ENCODE data around the gene FTMT.
"Not testable (repeated sequence)": the region's sequence is repeated elsewhere in the genome, so short reads cannot be mapped to it uniquely, and the experiment has no call there.

Gene FTMT

GRCh38 chr5:121851643-121852574, at the start of gene FTMT:
Gene FTMT, plus strand, starts transcription at chr5:121851882. Its CDS starts 82 bp downstream, at chr5:121851964.
- DNase-seq: no peak

DNA sequence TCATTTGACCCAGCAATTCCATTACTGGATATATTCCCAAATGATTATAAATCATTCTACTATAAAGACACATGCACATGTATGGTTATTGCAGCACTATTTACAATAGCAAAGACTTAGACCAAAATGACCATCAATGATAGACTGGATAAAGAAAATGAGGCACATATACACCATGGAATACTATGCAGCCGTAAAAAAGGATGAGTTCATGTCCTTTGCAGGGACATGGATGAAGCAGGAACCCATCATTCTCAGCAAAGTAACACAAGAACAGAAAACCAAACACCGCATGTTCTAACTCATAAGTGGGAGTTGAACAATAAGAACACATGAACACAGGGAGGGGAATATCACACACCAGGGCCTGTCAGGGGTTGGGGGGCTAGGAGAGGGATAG, 46.4 kb upstream of the FTMT start:
- not testable (repeated sequence) for DNase-seq

GRCh38 chr5:121805911-121806310, 45.8 kb upstream of the FTMT start:
- no peak for DNase-seq

DNA sequence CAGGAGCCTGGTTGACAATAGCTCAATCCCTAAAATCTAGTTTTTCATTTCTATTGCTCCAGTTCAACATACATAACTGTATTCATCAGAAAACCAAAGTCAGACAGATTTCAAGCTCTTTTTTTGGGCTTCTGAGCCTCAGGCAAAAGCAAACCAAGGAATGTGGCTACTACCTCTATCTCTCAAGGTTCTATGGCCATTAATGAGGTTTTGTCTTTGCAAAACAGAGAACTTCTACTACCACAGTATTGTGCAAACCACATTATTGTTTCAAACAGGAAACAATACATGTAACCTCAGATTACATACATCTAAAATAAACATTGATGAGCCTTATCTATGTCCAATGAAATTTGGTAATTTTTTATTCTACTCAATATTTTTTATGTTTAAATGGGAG, 35.5 kb upstream of the FTMT start:
- DNase-seq: no peak

DNA sequence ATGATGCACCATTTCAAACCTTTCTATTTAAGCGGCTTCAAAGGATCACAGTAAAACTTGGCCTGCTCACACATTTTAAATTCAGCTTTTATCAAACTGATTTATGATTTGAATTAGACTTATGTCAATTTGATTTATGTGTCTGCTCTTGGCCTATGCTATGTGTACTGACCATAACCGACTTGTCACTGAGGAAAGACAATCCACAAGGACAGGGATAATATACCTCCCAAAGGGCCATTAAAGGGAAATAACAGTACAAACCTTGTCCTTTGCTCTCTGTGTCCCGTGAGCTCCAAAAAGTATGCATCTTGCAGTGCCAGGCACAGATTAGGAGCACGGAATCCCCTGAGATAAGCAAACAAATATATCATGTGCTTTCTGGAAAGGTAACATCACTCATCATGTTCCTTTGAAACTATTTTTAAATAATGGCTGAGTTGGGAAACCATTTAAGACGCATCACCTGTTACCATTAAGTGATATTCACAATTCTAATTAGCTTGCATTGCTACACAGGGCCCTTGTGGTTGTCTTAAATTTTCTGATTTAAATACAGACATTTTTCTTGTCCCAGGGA, 31.9 kb upstream of the FTMT start:
- no peak for DNase-seq

- DNase-seq: no peak
Measured at GRCh38 chr5:121833617-121834016, 18.1 kb upstream of the FTMT start.

- DNase-seq: no peak
Measured at GRCh38 chr5:121834021-121834420, 17.7 kb upstream of the FTMT start.

DNA sequence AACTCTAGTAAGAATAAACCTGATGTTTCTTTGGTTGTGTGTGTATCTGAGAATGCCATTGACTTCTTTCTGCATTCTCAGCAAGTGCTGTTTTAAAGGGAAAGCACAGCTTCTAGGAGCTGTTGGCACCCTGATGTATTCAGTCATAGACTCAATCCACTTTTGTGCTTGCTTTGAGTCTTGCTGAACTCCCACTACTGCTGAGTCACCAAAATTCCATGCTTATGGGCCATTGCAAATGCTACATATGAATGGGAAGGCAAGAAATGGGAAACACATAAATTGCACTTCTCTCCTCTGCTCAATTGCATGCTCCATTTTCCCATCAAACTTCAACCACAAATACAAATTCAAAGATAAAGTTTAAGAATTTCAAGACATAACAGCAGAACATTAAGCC, 9.8 kb upstream of the FTMT start:
- DNase-seq: no peak

GRCh38 chr5:121850272-121850671, 1.4 kb upstream of the FTMT start:
- DNase-seq: no peak

DNA sequence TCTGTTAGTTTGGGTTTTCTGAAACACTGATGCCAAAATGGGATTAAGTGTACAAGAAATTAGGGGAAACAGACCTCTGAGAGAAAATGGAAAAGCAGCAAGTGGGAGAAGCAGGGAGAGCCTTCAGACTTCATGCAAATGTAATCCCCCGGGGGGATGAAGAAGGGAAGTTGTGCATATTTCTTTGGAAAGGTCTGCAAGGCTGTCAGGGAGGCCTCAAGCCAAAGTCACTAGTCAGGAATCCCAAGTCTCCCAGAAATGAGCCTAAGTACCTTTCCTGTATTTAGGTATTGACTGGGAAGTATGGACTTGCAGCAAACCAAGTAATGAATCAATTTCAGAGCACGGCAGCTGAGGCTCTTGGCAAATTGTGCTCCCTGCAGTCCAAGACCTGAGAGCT, 2.2 kb downstream of the FTMT start:
- no peak for DNase-seq

DNA sequence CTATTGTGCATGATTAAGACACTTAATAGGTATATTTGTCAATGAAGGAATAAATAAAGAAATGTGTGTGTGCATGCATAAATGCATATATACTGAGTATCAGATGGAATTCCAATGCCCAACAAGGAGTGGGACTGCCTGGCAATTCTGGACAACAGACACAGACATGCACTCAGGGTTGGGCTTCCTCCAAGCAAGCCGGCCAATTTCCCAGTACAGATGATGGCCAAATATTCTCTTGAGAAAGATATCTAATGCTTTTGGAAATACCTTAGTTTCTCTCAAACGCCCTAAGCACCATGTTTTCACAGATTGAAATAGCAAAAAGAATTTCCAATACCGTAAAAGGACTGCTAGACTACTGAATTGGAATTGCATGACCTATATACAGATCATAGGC, 11.1 kb downstream of the FTMT start:
- no peak for DNase-seq

GRCh38 chr5:121863753-121864285, 12.1 kb downstream of the FTMT start:
- no peak for DNase-seq

DNA sequence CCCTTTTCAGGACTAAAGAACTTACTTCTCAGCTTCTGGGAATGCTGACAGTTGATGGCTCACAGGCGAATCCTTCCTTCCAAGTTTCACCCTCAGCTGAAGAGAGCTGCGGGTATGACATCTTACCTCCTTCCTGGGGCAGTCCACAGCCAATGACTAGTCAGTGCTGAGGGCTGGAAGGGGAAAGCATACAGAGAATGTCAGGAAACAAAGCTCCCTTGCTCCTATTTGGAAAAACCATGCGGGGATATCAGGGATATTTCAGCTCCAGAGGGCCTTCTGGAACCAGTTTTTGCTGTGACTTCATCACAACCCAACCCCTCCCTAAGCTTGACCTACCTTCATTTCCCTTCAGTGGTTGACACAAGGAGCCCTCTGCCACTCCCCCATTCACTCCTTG, 15.7 kb downstream of the FTMT start:
- no peak for DNase-seq

- no peak for DNase-seq
Measured at GRCh38 chr5:121870489-121870888, 18.8 kb downstream of the FTMT start.

DNA sequence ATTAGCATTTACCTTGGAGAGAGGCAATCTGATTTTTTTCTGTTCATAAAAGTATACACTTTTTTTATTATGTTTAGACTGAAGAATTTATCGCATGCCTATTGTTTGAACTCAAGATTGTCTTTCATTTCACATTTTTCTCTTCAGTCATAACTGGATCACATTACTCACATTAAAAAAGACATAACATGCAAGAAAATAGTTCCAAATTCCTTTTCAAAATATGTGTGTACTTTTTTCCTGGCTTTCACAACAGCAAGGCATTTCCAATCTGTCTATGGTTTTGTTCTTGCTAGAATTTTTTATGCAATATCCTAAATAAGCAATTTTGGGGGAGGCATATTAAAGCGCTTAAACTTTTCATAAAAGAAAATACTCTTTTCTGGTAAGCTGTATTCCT, 21.2 kb downstream of the FTMT start:
- no peak for DNase-seq

DNA sequence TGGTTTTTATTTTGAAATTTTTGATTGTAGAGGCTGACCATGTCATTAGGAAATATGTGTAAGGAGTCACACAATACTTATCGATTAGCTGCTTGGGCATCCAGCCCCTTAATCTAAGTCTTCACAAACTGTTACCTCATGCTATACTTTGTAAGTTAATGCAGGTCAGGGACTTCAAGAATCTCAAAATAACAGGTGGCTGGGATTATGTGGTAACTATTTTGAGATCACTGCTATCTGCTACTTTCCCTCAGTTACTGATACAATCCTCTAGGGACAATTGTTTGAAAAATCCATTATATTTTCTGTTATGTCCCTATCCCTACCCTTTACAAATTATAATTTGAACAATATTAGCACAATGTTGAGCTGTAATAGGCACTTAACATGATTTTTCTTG, 21.7 kb downstream of the FTMT start:
- no peak for DNase-seq

- no peak for DNase-seq
Measured at GRCh38 chr5:121885630-121886029, 33.9 kb downstream of the FTMT start.

- no peak for DNase-seq
Measured at GRCh38 chr5:121887727-121888126, 36.0 kb downstream of the FTMT start.

DNA sequence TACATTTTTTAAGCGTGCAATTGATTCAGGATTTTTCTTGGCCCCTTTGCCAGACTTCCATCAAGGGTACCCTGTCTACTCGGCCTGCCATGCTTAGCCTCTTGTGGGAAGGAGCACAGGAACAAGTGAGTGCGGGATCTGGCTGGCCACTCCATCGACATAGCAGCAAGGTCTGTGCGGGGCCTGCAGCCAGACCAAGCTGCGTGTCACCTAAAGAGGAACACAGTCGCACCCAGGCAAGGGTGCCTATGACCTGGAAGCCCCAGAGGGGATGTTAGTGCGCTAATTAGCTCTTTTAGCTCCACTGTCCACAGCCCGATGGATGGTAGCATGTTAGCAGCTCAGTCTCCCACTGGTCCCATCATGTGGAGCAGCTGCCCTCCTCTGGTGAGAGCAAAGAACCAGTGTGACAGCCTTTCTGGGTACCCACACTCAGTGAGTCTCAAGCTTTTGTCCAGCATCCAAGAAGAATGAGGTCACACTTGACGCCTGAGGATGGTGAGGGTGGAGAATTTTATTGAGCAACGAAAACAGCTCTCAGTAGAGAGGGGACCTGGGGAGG, 38.7 kb downstream of the FTMT start:
- no peak for DNase-seq

- no peak for DNase-seq
Measured at GRCh38 chr5:121897341-121897740, 45.7 kb downstream of the FTMT start.

DNA sequence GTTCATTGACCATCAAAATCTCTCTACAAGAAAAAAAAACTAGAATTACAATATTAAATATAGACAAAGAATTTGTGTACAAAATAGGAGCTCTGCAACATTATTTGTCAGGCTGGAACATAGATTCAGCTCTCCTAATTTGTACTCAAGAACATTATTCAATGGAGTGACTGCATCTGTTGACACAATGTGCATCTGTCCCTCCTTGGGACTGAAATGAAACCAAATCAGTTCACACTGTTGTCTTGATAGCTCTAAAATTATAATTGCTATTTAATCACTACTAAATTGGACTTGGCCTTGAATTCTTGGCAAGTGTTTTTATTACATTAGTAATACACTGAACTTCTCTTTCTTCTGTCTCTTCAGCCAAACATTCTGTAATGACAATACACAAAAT, 47.7 kb downstream of the FTMT start:
- DNase-seq: no peak
